Esophagus muscularis mucosa (tissue), 4 donors: ENCODE measurements around the gene STARD13.

Experiments
- CTCF ChIP-seq, 3 experiments: fragments of 200-600 bp in 2 of 3; fragments of 450-650 bp in 1 of 3; sonication (generic) in 2 of 3; IDR thresholded peaks; one replicate each; pipeline ENCODE4 v1.5.1; 2017 to 2019; ENCODE audit warnings: antibody characterized with exemption in 3 of 3, mild to moderate bottlenecking in 2 of 3, moderate library complexity in 1 of 3
- EP300 ChIP-seq: sonication (generic); formaldehyde crosslinking; IDR thresholded peaks from one replicate; pipeline ENCODE4 v1.6.1; 2017; ENCODE audit warnings: antibody characterized with exemption
- POLR2A ChIP-seq: fragments of 450-650 bp; IDR thresholded peaks from one replicate; pipeline ENCODE4 v1.6.1; 2017; ENCODE audit warnings: antibody characterized with exemption, moderate library complexity, mild to moderate bottlenecking, low read depth
- POLR2AphosphoS5 ChIP-seq, 2 donors: sonication (generic); formaldehyde crosslinking; IDR thresholded peaks; one replicate each; pipeline ENCODE4 v1.6.1; 2017; ENCODE audit warnings: antibody characterized with exemption in 2 of 2

DNA sequence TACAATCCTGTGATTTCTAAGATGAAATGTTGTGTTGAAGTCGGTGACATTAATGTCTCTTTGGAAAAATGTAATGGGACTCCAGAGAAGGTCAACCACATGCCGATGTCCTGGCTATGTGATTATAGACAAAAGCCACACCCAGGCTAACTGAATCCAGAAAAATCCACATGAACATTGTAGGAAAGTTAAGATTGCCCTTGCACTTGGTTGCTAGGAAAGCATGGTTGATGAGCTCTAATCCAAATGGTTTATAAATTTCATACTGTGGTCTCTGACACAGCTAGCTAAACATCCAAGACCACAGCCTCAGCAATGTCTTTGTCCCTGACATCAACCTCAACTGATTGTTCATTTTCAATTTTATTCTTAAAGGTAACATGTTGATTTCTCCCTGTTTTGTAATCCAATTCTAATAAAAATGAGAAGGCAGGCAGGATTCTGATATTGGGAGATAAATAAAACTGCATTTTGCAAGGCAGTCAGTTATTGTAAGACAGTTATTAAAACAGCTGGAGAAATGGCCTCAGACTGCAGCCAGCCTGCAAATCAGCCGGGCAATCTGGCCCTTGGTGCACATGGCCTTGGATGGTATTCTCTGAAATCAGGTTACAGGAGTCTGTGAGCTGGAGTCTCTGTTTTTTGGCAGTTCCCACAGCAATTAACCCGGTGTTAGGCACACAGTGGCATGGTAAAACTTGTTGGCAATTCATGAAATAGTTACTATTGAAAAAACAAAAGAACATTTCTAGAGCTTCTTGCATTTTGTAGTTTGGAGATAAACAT, 93.9 kb downstream of the STARD13 start:
- TF ChIP-seq CTCF (IDR thresholded peaks at IDR 0.05) (no peak), POLR2AphosphoS5 (IDR thresholded peaks at IDR 0.05) (no peak), EP300 (no peak), POLR2A (no peak)
